ENCODE results near the gene ACSS3.

DNA sequence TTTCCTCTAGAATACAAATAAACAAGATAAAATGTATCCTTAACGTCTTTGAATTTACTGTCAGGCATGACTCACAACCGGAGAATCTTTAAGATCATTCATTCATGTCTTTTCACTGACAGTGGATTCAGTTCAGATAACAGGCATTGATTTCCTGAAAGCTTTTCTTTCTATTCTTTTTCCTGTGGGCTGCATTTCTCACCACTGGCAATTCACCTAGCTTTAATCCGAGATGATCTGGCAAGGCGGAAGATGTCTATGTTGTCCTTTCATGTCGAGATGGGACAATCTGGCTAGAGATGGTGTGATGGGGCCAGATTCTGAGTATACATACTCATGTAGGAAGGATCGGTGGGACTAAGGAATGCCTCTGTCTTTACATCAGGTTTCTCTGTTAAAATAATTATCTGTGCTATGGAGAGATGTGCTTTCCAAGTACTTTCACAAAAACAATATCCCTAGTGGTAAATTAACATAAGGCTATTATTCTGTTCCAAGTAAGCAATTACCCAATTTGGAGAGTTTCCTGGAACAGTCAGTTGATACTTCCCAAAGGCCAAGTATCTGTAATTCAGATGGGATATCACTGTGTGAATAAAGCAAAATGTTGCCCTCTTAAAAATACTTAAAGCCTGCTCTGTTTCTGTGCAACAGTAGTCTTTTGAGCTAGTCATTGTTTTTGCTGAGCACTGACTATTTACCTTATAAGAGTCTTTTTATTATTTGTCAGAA, 17.8 kb downstream of the ACSS3 start:
- TF ChIP-seq, protein P1, sequence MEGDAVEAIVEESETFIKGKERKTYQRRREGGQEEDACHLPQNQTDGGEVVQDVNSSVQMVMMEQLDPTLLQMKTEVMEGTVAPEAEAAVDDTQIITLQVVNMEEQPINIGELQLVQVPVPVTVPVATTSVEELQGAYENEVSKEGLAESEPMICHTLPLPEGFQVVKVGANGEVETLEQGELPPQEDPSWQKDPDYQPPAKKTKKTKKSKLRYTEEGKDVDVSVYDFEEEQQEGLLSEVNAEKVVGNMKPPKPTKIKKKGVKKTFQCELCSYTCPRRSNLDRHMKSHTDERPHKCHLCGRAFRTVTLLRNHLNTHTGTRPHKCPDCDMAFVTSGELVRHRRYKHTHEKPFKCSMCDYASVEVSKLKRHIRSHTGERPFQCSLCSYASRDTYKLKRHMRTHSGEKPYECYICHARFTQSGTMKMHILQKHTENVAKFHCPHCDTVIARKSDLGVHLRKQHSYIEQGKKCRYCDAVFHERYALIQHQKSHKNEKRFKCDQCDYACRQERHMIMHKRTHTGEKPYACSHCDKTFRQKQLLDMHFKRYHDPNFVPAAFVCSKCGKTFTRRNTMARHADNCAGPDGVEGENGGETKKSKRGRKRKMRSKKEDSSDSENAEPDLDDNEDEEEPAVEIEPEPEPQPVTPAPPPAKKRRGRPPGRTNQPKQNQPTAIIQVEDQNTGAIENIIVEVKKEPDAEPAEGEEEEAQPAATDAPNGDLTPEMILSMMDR (IDR thresholded peaks at IDR 0.05), result no peak
- TF ChIP-seq POLR2A (IDR thresholded peaks at IDR 0.05), result no peak
